ENCODE data around the gene MOB3A. TPM values are rescaled to one million over a fixed set of nuclear protein-coding genes. Genes with fewer than 3 reads are reported as not detected.

Gene MOB3A
- total and polyA plus RNA-seq, 8 donors, result 9.9 to 181 (median 25.9) TPM

DNA sequence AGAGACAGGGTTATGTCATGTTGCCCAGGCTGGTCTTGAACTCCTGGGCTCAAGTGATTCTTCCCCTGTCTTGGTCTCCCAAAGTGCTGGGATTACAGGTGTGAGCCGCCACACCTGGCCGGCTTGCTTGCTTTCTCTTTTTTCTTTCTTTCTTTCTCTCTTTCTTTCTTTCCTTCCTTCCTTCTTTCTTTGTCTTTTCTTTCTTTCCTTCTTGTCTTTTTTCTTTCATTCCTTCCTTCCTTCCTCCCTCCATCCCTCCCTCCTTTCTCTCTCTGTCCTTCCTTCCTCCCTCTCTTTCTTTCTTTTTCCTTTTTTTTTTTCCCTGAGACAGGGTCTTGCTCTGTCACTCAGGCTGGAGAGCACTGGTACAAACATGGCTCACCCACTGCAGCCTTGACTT, 73.8 kb downstream of the MOB3A start:
- Histone ChIP-seq H3K27me3 (no peaks in the 10 kb centered on the region), H3K4me3 (no peak overlapping the region), H3K4me1 (peaks cover 0 to 13% (median 4%) of the 10 kb centered on the region in 4 donors), H3K27ac (no peak overlapping the region), H3K36me3 (no peaks in the 10 kb centered on the region), H3K9me3 (peaks cover 0 to 4% (median 2%) of the 10 kb centered on the region in 4 donors)
- no peak for TF ChIP-seq CTCF (IDR thresholded peaks at IDR 0.05)
- no peak for TF ChIP-seq POLR2A (IDR thresholded peaks at IDR 0.05)
- TF ChIP-seq POLR2AphosphoS5 (IDR thresholded peaks at IDR 0.05), result no peak
- TF ChIP-seq EP300 (IDR thresholded peaks at IDR 0.05), result no peak
- intact Hi-C loops (cut with DNase I; ENCODE audit: low total_unique reads), result loop anchor here (5.0 kb wide), 1 partner anchor 50 kb away; no protein-coding TSS in a partner anchor
- no peak for DNase-seq
- WGBS, 5 donors, result 92 to 100% (median 97%) methylated on average over 2 of the region's 2 CpGs

GRCh38 chr19:2021453-2022140, 74.5 kb downstream of the MOB3A start:
- H3K4me1 ChIP-seq, result peaks cover 0 to 12% (median 4%) of the 10 kb centered on the region in 4 donors
- TF ChIP-seq POLR2AphosphoS5 (IDR thresholded peaks at IDR 0.05), result no peak
- H3K27ac ChIP-seq, result no peak overlapping the region
- intact Hi-C loops (cut with DNase I; ENCODE audit: low total_unique reads), result loop anchor here (5.0 kb wide), 1 partner anchor 51 kb away; no protein-coding TSS in a partner anchor
- DNase-seq, result no peak
- H3K36me3 ChIP-seq, result no peaks in the 10 kb centered on the region
- no peaks in the 10 kb centered on the region for H3K27me3 ChIP-seq
- peaks cover 0 to 4% (median 2%) of the 10 kb centered on the region in 4 donors for H3K9me3 ChIP-seq
- WGBS, 5 donors, result 61 to 73% (median 65%) methylated on average over 4 of the region's 4 CpGs
- no peak overlapping the region for H3K4me3 ChIP-seq

Small RNA genes lying within 50 kb of the gene (small RNA-seq; reads per million reads assigned to genes)
- 0 reads per million in 4 donors for gene AC007136.1

Other genes starting within 250 kb of the MOB3A start
- gene REXO1, start 247.8 kb downstream of the MOB3A start, total RNA-seq, result 100 to 1,000 TPM in 1 of 5 donors, 10 to 100 TPM in 4; 10.1 to 164 (median 25.7) TPM
- 10 to 100 TPM; 10.1 to 15.5 (median 15.2) TPM for gene REXO1, start 247.8 kb downstream of the MOB3A start, polyA plus RNA-seq
- 10 to 100 TPM in 2 of 5 donors, 1 to 10 TPM in 2, not detected in 1; 3.5 to 31.9 (median 15.8) TPM for gene KLF16, start 232.7 kb downstream of the MOB3A start, total RNA-seq
- 1 to 10 TPM; 5.0 to 7.6 (median 6.6) TPM for gene KLF16, start 232.7 kb downstream of the MOB3A start, polyA plus RNA-seq
- gene ABHD17A, start 210.8 kb downstream of the MOB3A start, total RNA-seq, result 100 to 1,000 TPM in 1 of 5 donors, 10 to 100 TPM in 4; 25.7 to 177 (median 33.0) TPM
- 10 to 100 TPM; 73.0 to 76.3 (median 75.5) TPM for gene ABHD17A, start 210.8 kb downstream of the MOB3A start, polyA plus RNA-seq
- 10 to 100 TPM in 3 of 5 donors, 1 to 10 TPM in 2; 4.2 to 75.9 (median 18.3) TPM for gene ADAT3, start 190.9 kb downstream of the MOB3A start, total RNA-seq
- 1 to 10 TPM; 5.5 to 6.7 (median 6.0) TPM for gene ADAT3, start 190.9 kb downstream of the MOB3A start, polyA plus RNA-seq
- 10 to 100 TPM; 10.7 to 77.6 (median 17.9) TPM for gene SCAMP4, start 190.9 kb downstream of the MOB3A start, total RNA-seq
- 10 to 100 TPM in 2 of 3 donors, 1 to 10 TPM in 1; 7.8 to 23.9 (median 19.4) TPM for gene SCAMP4, start 190.9 kb downstream of the MOB3A start, polyA plus RNA-seq
- 100 to 1,000 TPM in 3 of 5 donors, 10 to 100 TPM in 2; 35.8 to 210 (median 106) TPM for gene CSNK1G2, start 155.2 kb downstream of the MOB3A start, total RNA-seq
- 10 to 100 TPM; 30.2 to 44.9 (median 37.3) TPM for gene CSNK1G2, start 155.2 kb downstream of the MOB3A start, polyA plus RNA-seq
- 10 to 100 TPM; 17.9 to 39.6 (median 33.3) TPM for gene BTBD2, start 80.6 kb downstream of the MOB3A start, total RNA-seq
- 10 to 100 TPM; 39.9 to 50.2 (median 40.9) TPM for gene BTBD2, start 80.6 kb downstream of the MOB3A start, polyA plus RNA-seq
- gene MKNK2, start 45.1 kb downstream of the MOB3A start, total RNA-seq, result 100 to 1,000 TPM in 2 of 5 donors, 10 to 100 TPM in 3; 38.7 to 192 (median 83.9) TPM
- gene MKNK2, start 45.1 kb downstream of the MOB3A start, polyA plus RNA-seq, result 100 to 1,000 TPM; 102 to 164 (median 130) TPM
- gene IZUMO4, start 589 bp upstream of the MOB3A start, total RNA-seq, result 1 to 10 TPM in 2 of 5 donors, not detected in 3; 3.5 to 7.5 TPM
- 10 to 100 TPM in 1 of 3 donors, 1 to 10 TPM in 2; 8.1 to 22.3 (median 9.6) TPM for gene IZUMO4, start 589 bp upstream of the MOB3A start, polyA plus RNA-seq
- gene AP3D1, start 55.2 kb upstream of the MOB3A start, total RNA-seq, result 100 to 1,000 TPM in 4 of 5 donors, 10 to 100 TPM in 1; 49.0 to 340 (median 134) TPM
- gene AP3D1, start 55.2 kb upstream of the MOB3A start, polyA plus RNA-seq, result 10 to 100 TPM; 53.8 to 59.6 (median 59.4) TPM
- gene DOT1L, start 67.6 kb upstream of the MOB3A start, total RNA-seq, result 10 to 100 TPM; 10.5 to 71.8 (median 28.1) TPM
- gene DOT1L, start 67.6 kb upstream of the MOB3A start, polyA plus RNA-seq, result 1 to 10 TPM; 3.8 to 6.4 (median 5.0) TPM
- gene PLEKHJ1, start 140.0 kb upstream of the MOB3A start, total RNA-seq, result 100 to 1,000 TPM in 2 of 5 donors, 10 to 100 TPM in 3; 22.2 to 459 (median 96.9) TPM
- gene PLEKHJ1, start 140.0 kb upstream of the MOB3A start, polyA plus RNA-seq, result 100 to 1,000 TPM; 113 to 173 (median 132) TPM
- 100 to 1,000 TPM in 1 of 5 donors, 10 to 100 TPM in 4; 25.8 to 214 (median 33.9) TPM for gene SF3A2, start 140.5 kb upstream of the MOB3A start, total RNA-seq
- 10 to 100 TPM; 33.3 to 42.4 (median 40.2) TPM for gene SF3A2, start 140.5 kb upstream of the MOB3A start, polyA plus RNA-seq
- 1 to 10 TPM in 2 of 5 donors, under 1 TPM in 1, not detected in 2; 0.45 to 2.0 (median 1.1) TPM for gene AMH, start 153.0 kb upstream of the MOB3A start, total RNA-seq
- gene AMH, start 153.0 kb upstream of the MOB3A start, polyA plus RNA-seq, result 1 to 10 TPM in 1 of 3 donors, under 1 TPM in 2; 0.50 to 1.5 (median 0.61) TPM
- gene JSRP1, start 160.1 kb upstream of the MOB3A start, total RNA-seq, result under 1 TPM in 1 of 5 donors, not detected in 4; 0.58 TPM
- under 1 TPM in 2 of 3 donors, not detected in 1; 0.68 to 0.75 TPM for gene JSRP1, start 160.1 kb upstream of the MOB3A start, polyA plus RNA-seq
- gene PEAK3, start 185.8 kb upstream of the MOB3A start, total RNA-seq, result 1 to 10 TPM in 1 of 5 donors, under 1 TPM in 1, not detected in 3; 0.87 to 1.4 TPM
- under 1 TPM in 2 of 3 donors, not detected in 1; 0.15 to 0.31 TPM for gene PEAK3, start 185.8 kb upstream of the MOB3A start, polyA plus RNA-seq
- gene LINGO3, start 211.8 kb upstream of the MOB3A start, total RNA-seq, result not detected
- not detected for gene LINGO3, start 211.8 kb upstream of the MOB3A start, polyA plus RNA-seq
- 10 to 100 TPM in 4 of 5 donors, 1 to 10 TPM in 1; 9.8 to 93.1 (median 17.4) TPM for gene LSM7, start 232.3 kb upstream of the MOB3A start, total RNA-seq
- gene LSM7, start 232.3 kb upstream of the MOB3A start, polyA plus RNA-seq, result 100 to 1,000 TPM; 196 to 332 (median 214) TPM
- gene SPPL2B, start 232.4 kb upstream of the MOB3A start, total RNA-seq, result 100 to 1,000 TPM in 2 of 5 donors, 10 to 100 TPM in 3; 69.3 to 450 (median 97.4) TPM
- 10 to 100 TPM; 13.6 to 31.4 (median 29.0) TPM for gene SPPL2B, start 232.4 kb upstream of the MOB3A start, polyA plus RNA-seq

All from stomach (tissue), 9 donors.